H9 (cell line): ENCODE measurements around the gene SAMD8. TPM values are rescaled to one million over a fixed set of nuclear protein-coding genes. Genes with fewer than 3 reads are reported as not detected.
A peak's percentile ranks its signal among the peaks of the same experiment; 100 is the strongest.

Experiments
- DNase-seq: peaks from one replicate; pipeline ENCODE4 v3.0.0-alpha.2; 2017
- H2AFZ ChIP-seq: one replicate; pipeline ENCODE4 v1.6.1; 2013; ENCODE audit warnings: mild to moderate bottlenecking, low read length, control low read depth, moderate library complexity
- H2AK5ac ChIP-seq: 2 replicates; pipeline ENCODE4 v1.6.1; 2013; ENCODE audit warnings: low read length, control low read depth, mixed read lengths; ENCODE audit not compliant: insufficient read length
- H2BK120ac ChIP-seq: one replicate; pipeline ENCODE4 v1.6.1; 2013; ENCODE audit warnings: low read depth, mild to moderate bottlenecking, low read length, control low read depth, inconsistent platforms; ENCODE audit not compliant: poor library complexity, severe bottlenecking
- H2BK12ac ChIP-seq: 2 replicates; pipeline ENCODE4 v1.6.1; 2013; ENCODE audit warnings: low read length, control low read depth, mixed read lengths, low read depth; ENCODE audit not compliant: insufficient read length
- H2BK15ac ChIP-seq: 2 replicates; pipeline ENCODE4 v1.6.1; 2013; ENCODE audit warnings: low read depth, low read length, control low read depth
- H2BK20ac ChIP-seq: one replicate; pipeline ENCODE4 v1.6.1; 2013; ENCODE audit warnings: low read depth, mild to moderate bottlenecking, low read length, control low read depth, inconsistent platforms; ENCODE audit not compliant: poor library complexity, severe bottlenecking
- H2BK5ac ChIP-seq: 2 replicates; pipeline ENCODE4 v1.6.1; 2013; ENCODE audit warnings: low read length, control low read depth, mixed read lengths; ENCODE audit not compliant: insufficient read length
- H3K14ac ChIP-seq: 2 replicates; pipeline ENCODE4 v1.6.1; 2013; ENCODE audit warnings: low read length, control low read depth; ENCODE audit not compliant: insufficient read depth
- H3K18ac ChIP-seq: 2 replicates; pipeline ENCODE4 v1.6.1; 2013; ENCODE audit warnings: low read depth, mild to moderate bottlenecking, mixed read lengths, low read length, control low read depth; ENCODE audit not compliant: insufficient read length
- H3K23ac ChIP-seq: 2 replicates; pipeline ENCODE4 v1.6.1; 2013; ENCODE audit warnings: low read length, control low read depth, mixed read lengths, low read depth; ENCODE audit not compliant: insufficient read length
- H3K23me2 ChIP-seq: 2 replicates; pipeline ENCODE4 v1.6.1; 2013; ENCODE audit warnings: low read depth, mild to moderate bottlenecking, mixed read lengths, low read length, control low read depth; ENCODE audit not compliant: insufficient read length, poor library complexity, severe bottlenecking
- H3K27ac ChIP-seq: 2 replicates; pipeline ENCODE4 v1.5.1; 2013; ENCODE audit warnings: low read length, control low read depth, mixed read lengths, low read depth; ENCODE audit not compliant: insufficient read length
- H3K27me3 ChIP-seq: 2 replicates; pipeline ENCODE4 v1.6.1; 2013; ENCODE audit warnings: low read length, control low read depth, inconsistent platforms; ENCODE audit not compliant: insufficient read depth
- H3K4ac ChIP-seq: 2 replicates; pipeline ENCODE4 v1.6.1; 2013; ENCODE audit warnings: low read depth, mild to moderate bottlenecking, control low read depth, inconsistent platforms, low read length, moderate library complexity
- H3K4me1 ChIP-seq: 2 replicates; pipeline ENCODE4 v1.6.1; 2013; ENCODE audit warnings: low read length, control low read depth, inconsistent platforms; ENCODE audit not compliant: insufficient read depth
- H3K4me2 ChIP-seq: 2 replicates; pipeline ENCODE4 v1.6.1; 2013; ENCODE audit warnings: low read length, control low read depth, mixed read lengths; ENCODE audit not compliant: insufficient read length, insufficient read depth
- H3K56ac ChIP-seq: 2 replicates; pipeline ENCODE4 v1.6.1; 2013; ENCODE audit warnings: low read depth, mild to moderate bottlenecking, mixed read lengths, low read length, control low read depth; ENCODE audit not compliant: insufficient read length
- H3K79me1 ChIP-seq: 2 replicates; pipeline ENCODE4 v1.6.1; 2013; ENCODE audit warnings: low read depth, mild to moderate bottlenecking, moderate library complexity, low read length, control low read depth, inconsistent platforms; ENCODE audit not compliant: insufficient read depth, poor library complexity, severe bottlenecking
- H3K79me2 ChIP-seq: 2 replicates; pipeline ENCODE4 v1.6.1; 2013; ENCODE audit warnings: low read length, control low read depth, inconsistent platforms; ENCODE audit not compliant: insufficient read depth
- H3K9ac ChIP-seq: 2 replicates; pipeline ENCODE4 v1.6.1; 2013; ENCODE audit warnings: low read length, control low read depth, mixed read lengths; ENCODE audit not compliant: insufficient read length; ENCODE audit errors: extremely low read depth
- H3K9me3 ChIP-seq: one replicate; pipeline ENCODE4 v1.6.1; 2013; ENCODE audit warnings: low read depth, low read length, inconsistent platforms; ENCODE audit not compliant: control insufficient read depth
- H3T11ph ChIP-seq: one replicate; pipeline ENCODE4 v1.6.1; 2013; ENCODE audit warnings: mild to moderate bottlenecking, low read length, control low read depth, inconsistent platforms
- H4K20me1 ChIP-seq: one replicate; pipeline ENCODE4 v1.6.1; 2013; ENCODE audit not compliant: control insufficient read depth, insufficient read length, insufficient read depth
- H4K5ac ChIP-seq: 2 replicates; pipeline ENCODE4 v1.6.1; 2013; ENCODE audit warnings: low read depth, mild to moderate bottlenecking, mixed read lengths, low read length, control low read depth; ENCODE audit not compliant: insufficient read length
- H4K8ac ChIP-seq: replicated peaks from 2 replicates; pipeline ENCODE4 v1.6.1; 2013; ENCODE audit warnings: low read length, control low read depth, mixed read lengths, low read depth; ENCODE audit not compliant: insufficient read length
- H4K91ac ChIP-seq: 2 replicates; pipeline ENCODE4 v1.6.1; 2013; ENCODE audit warnings: low read depth, mild to moderate bottlenecking, moderate library complexity, mixed read lengths, low read length, control low read depth; ENCODE audit not compliant: insufficient read length
- H3K27ac Mint-ChIP-seq, 3 experiments: 2 replicates in 2 of 3; 3 replicates in 1 of 3; pipeline ENCODE4 v1.8.0; 2020 to 2021; ENCODE audit warnings: mixed read lengths in 3 of 3, mild to moderate bottlenecking in 1 of 3, moderate library complexity in 1 of 3
- H3K27me3 Mint-ChIP-seq: 2 replicates; pipeline ENCODE4 v1.8.0; 2021; ENCODE audit warnings: low read depth, mild to moderate bottlenecking, moderate library complexity, mixed read lengths
- H3K36me3 Mint-ChIP-seq, 3 experiments: 2 replicates in 2 of 3; 3 replicates in 1 of 3; pipeline ENCODE4 v1.8.0; 2020 to 2021; ENCODE audit warnings: low read depth in 3 of 3, mixed read lengths in 3 of 3; ENCODE audit not compliant: insufficient read depth in 1 of 3
- H3K4me1 Mint-ChIP-seq, 2 experiments: 2 replicates each; pipeline ENCODE4 v1.8.0; 2020; ENCODE audit warnings: mixed read lengths in 2 of 2
- H3K4me3 Mint-ChIP-seq, 2 experiments: 2 replicates in 1 of 2; 3 replicates in 1 of 2; pipeline ENCODE4 v1.8.0; 2020 to 2021; ENCODE audit warnings: mild to moderate bottlenecking in 2 of 2, mixed read lengths in 2 of 2, moderate library complexity in 1 of 2
- H3K9me3 Mint-ChIP-seq, 2 experiments: 2 replicates in 1 of 2; 3 replicates in 1 of 2; pipeline ENCODE4 v1.8.0; 2020; ENCODE audit warnings: mild to moderate bottlenecking in 2 of 2, mixed read lengths in 2 of 2, moderate library complexity in 1 of 2
- WGBS: extraction: QIAGEN DNeasy Blood & Tissue Kit; methylation state at CpG from one replicate; pipeline ENCODE4 v1.1.7; 2013; ENCODE audit warnings: missing lambda C conversion rate, low lambda C conversion rate, mixed read lengths; ENCODE audit not compliant: insufficient read length; ENCODE audit errors: extremely low coverage; 5-methylcytosine and 5-hydroxymethylcytosine counted together
- total RNA-seq: library from RNA; stranded (reverse); gene quantifications from 2 replicates; pipeline ENCODE4 v1.2.1, GENCODE V29; 2021
- TF ChIP-seq, protein P1 (sequence below): fragments of 200-600 bp; sonication (generic); conservative IDR thresholded peaks from 3 replicates; pipeline ENCODE4 v1.8.0; 2021; ENCODE audit warnings: antibody characterized with exemption, mild to moderate bottlenecking

Gene SAMD8
- total RNA-seq, 1 experiment from 2014 or later: 18.8 TPM

DNA sequence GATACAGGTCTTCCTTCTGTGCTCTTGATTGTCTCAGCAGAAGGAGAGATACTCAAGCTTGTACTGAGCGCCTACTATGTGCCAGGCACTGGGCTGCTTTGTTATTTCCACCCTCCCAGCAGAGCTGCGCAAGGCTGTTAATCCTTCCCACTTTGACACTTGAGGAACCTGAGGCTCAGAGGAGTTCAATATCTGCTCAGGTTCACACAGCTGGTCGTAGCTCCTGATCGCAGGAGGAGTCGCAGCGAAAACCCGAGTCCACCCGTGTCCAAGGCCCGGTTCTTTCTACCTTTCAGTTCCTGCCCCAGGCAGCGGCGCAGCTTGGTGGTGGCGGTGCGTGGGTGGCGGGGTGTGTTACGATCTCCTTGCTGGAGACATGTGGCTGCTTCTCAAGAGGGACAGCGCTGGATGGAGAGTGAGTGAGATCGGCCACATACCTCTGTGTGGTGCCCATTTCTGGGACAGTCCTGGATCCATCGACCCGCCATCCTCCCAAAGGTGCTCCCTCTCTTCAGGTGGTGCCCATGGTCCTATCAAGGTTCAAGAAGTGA is 26.5 kb upstream of the SAMD8 start:
- H3K9me3 Mint-ChIP-seq: peaks cover 6 to 9% of the 10 kb centered on the region in 2 experiments; a peak in 4 of 5 replicates
- peaks cover 61 to 70% of the 10 kb centered on the region in 2 experiments for H3K4me1 Mint-ChIP-seq
- no peaks in the 10 kb centered on the region for H3K23me2 ChIP-seq
- H2AK5ac ChIP-seq: no peak overlapping the region
- H3K14ac ChIP-seq: no peak overlapping the region
- no peak overlapping the region for H2AFZ ChIP-seq
- peak overlapping the region in 1 of 3 experiments; percentile 49; a peak in 1 of 7 replicates for H3K27ac Mint-ChIP-seq
- H3K4ac ChIP-seq: no peak overlapping the region
- no CpG with 5 or more reads among the region's 19 CpGs for WGBS
- peaks cover 0 to 9% (median 4%) of the 10 kb centered on the region in 3 experiments; a peak in 3 of 7 replicates for H3K36me3 Mint-ChIP-seq
- no peak overlapping the region for H3K18ac ChIP-seq
- H2BK5ac ChIP-seq: no peak overlapping the region
- H3K79me2 ChIP-seq: no peaks in the 10 kb centered on the region
- TF ChIP-seq, protein P1, sequence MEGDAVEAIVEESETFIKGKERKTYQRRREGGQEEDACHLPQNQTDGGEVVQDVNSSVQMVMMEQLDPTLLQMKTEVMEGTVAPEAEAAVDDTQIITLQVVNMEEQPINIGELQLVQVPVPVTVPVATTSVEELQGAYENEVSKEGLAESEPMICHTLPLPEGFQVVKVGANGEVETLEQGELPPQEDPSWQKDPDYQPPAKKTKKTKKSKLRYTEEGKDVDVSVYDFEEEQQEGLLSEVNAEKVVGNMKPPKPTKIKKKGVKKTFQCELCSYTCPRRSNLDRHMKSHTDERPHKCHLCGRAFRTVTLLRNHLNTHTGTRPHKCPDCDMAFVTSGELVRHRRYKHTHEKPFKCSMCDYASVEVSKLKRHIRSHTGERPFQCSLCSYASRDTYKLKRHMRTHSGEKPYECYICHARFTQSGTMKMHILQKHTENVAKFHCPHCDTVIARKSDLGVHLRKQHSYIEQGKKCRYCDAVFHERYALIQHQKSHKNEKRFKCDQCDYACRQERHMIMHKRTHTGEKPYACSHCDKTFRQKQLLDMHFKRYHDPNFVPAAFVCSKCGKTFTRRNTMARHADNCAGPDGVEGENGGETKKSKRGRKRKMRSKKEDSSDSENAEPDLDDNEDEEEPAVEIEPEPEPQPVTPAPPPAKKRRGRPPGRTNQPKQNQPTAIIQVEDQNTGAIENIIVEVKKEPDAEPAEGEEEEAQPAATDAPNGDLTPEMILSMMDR: no peak
- no peak overlapping the region for H3K27ac ChIP-seq
- H3K4me2 ChIP-seq: no peak overlapping the region
- H3K27me3 ChIP-seq: no peaks in the 10 kb centered on the region
- no peak overlapping the region for H3K56ac ChIP-seq
- H4K8ac ChIP-seq: no peak overlapping the region
- no peak overlapping the region for H3T11ph ChIP-seq
- no peaks in the 10 kb centered on the region for H3K79me1 ChIP-seq
- no peak overlapping the region for H2BK15ac ChIP-seq
- no peak overlapping the region for H4K91ac ChIP-seq
- no peak overlapping the region for H2BK20ac ChIP-seq
- no peaks in the 10 kb centered on the region for H3K9me3 ChIP-seq
- peaks cover 14% of the 10 kb centered on the region for H3K27me3 Mint-ChIP-seq
- no peak overlapping the region for H2BK12ac ChIP-seq
- H4K20me1 ChIP-seq: no peaks in the 10 kb centered on the region
- H2BK120ac ChIP-seq: no peak overlapping the region
- H3K9ac ChIP-seq: no peak overlapping the region
- no peak overlapping the region for H4K5ac ChIP-seq
- no peak overlapping the region; a peak in 1 of 5 replicates for H3K4me3 Mint-ChIP-seq
- peaks cover 10% of the 10 kb centered on the region; the same call in 1 of the 2 replicates for H3K4me1 ChIP-seq
- DNase-seq: no peak
- H3K23ac ChIP-seq: no peak overlapping the region
